G401.6 (cell line): Measurements from ENCODE around the gene RALY.

Source experiments
- FAIRE-seq: peaks from 2 replicates; lab custom pipeline; 2012; peaks lifted over from hg19 to GRCh38; lab: Jason Lieb, UNC

The RALY gene

GRCh38 chr20:34082232-34082887 lies 88.6 kb downstream of the RALY start:
- no peak for FAIRE-seq

- FAIRE-seq = no peak
Observed at GRCh38 chr20:34083137-34083536, 89.4 kb downstream of the RALY start.

- FAIRE-seq = no peak
Observed at GRCh38 chr20:34083781-34084180, 90.1 kb downstream of the RALY start.

GRCh38 chr20:34084227-34084923 lies 90.7 kb downstream of the RALY start:
- no peak for FAIRE-seq

- FAIRE-seq = no peak
Observed at GRCh38 chr20:34085544-34086040, 91.9 kb downstream of the RALY start.

GRCh38 chr20:34088305-34089174 lies 94.8 kb downstream of the RALY start:
- no peak for FAIRE-seq

GRCh38 chr20:34089175-34089479 lies 95.4 kb downstream of the RALY start:
- FAIRE-seq = no peak

GRCh38 chr20:34089655-34090345 lies 96.1 kb downstream of the RALY start:
- no peak for FAIRE-seq

- FAIRE-seq = no peak
Observed at GRCh38 chr20:34090645-34091044, 96.9 kb downstream of the RALY start.

- FAIRE-seq = no peak
Observed at GRCh38 chr20:34091637-34092200, 98.0 kb downstream of the RALY start.

GRCh38 chr20:34093895-34094294 lies 100.2 kb downstream of the RALY start:
- no peak for FAIRE-seq

GRCh38 chr20:34095825-34096224 lies 102.1 kb downstream of the RALY start:
- FAIRE-seq = no peak

GRCh38 chr20:34096699-34097444 lies 103.2 kb downstream of the RALY start:
- no peak for FAIRE-seq

GRCh38 chr20:34098570-34098969 lies 104.9 kb downstream of the RALY start:
- no peak for FAIRE-seq

- no peak for FAIRE-seq
Observed at GRCh38 chr20:34099675-34100074, 106.0 kb downstream of the RALY start.

GRCh38 chr20:34100576-34100975 lies 106.9 kb downstream of the RALY start:
- no peak for FAIRE-seq

GRCh38 chr20:34102342-34102741 lies 108.6 kb downstream of the RALY start:
- FAIRE-seq = no peak

- FAIRE-seq = no peak
Observed at GRCh38 chr20:34104059-34104458, 110.3 kb downstream of the RALY start.

- FAIRE-seq = no peak
Observed at GRCh38 chr20:34105978-34106675, 112.4 kb downstream of the RALY start.

GRCh38 chr20:34108616-34109174 lies 115.0 kb downstream of the RALY start:
- FAIRE-seq = no peak
